ENCODE data around the gene NTMT1.

DNA sequence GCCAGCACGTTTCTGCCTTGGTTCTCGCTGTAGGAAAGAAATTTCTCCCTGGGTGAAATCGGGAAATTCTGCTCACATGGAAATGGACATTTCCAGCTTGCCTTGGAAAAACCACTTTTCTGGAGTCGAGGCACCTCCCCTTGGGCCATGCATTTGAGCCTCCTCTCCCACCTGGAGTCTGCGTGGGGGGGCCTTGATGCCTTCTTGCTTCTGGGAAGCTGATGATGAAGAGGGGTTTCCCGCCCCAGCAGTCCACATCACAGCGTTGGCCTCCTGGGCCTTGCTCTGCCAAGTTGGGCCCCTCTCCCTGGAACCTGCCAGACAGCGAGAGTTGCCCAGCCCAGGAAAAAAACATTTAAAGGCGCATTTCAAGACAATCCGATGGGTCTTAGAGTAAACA, 17.7 kb downstream of the NTMT1 start:
- TF ChIP-seq, protein P1, sequence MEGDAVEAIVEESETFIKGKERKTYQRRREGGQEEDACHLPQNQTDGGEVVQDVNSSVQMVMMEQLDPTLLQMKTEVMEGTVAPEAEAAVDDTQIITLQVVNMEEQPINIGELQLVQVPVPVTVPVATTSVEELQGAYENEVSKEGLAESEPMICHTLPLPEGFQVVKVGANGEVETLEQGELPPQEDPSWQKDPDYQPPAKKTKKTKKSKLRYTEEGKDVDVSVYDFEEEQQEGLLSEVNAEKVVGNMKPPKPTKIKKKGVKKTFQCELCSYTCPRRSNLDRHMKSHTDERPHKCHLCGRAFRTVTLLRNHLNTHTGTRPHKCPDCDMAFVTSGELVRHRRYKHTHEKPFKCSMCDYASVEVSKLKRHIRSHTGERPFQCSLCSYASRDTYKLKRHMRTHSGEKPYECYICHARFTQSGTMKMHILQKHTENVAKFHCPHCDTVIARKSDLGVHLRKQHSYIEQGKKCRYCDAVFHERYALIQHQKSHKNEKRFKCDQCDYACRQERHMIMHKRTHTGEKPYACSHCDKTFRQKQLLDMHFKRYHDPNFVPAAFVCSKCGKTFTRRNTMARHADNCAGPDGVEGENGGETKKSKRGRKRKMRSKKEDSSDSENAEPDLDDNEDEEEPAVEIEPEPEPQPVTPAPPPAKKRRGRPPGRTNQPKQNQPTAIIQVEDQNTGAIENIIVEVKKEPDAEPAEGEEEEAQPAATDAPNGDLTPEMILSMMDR (IDR thresholded peaks at IDR 0.05): no peak
- TF ChIP-seq ZFX (IDR thresholded peaks at IDR 0.05; ENCODE audit: borderline replicate concordance): no peak
